Non-pigmented ciliary epithelial cell (primary cell): Measurements from ENCODE around the gene CACNA2D2.

ENCODE experiments used
- DNase-seq: peaks from one replicate; pipeline ENCODE4 v3.0.0-alpha.2; 2010; ENCODE audit warnings: low read depth

Gene CACNA2D2

GRCh38 chr3:50392101-50392715, 111.2 kb downstream of the CACNA2D2 start:
- no peak for DNase-seq

GRCh38 chr3:50390508-50391224, 112.8 kb downstream of the CACNA2D2 start:
- no peak for DNase-seq

GRCh38 chr3:50389414-50389767, 114.0 kb downstream of the CACNA2D2 start:
- no peak for DNase-seq

GRCh38 chr3:50388720-50389413, 114.6 kb downstream of the CACNA2D2 start:
- no peak for DNase-seq

- DNase-seq = no peak
These were observed 115.3 kb downstream of the CACNA2D2 start for GRCh38 chr3:50388016-50388719.

- DNase-seq = no peak
These were observed 117.7 kb downstream of the CACNA2D2 start for GRCh38 chr3:50385754-50386153.

GRCh38 chr3:50383750-50384149, 119.7 kb downstream of the CACNA2D2 start:
- DNase-seq = no peak

- no peak for DNase-seq
These were observed 120.7 kb downstream of the CACNA2D2 start for GRCh38 chr3:50382722-50383121.

GRCh38 chr3:50381383-50381782, 122.1 kb downstream of the CACNA2D2 start:
- DNase-seq = no peak

- no peak for DNase-seq
These were observed 122.9 kb downstream of the CACNA2D2 start for GRCh38 chr3:50380405-50381085.

GRCh38 chr3:50378757-50379156, 124.7 kb downstream of the CACNA2D2 start:
- DNase-seq = no peak

- DNase-seq = no peak
These were observed 125.4 kb downstream of the CACNA2D2 start for GRCh38 chr3:50378024-50378423.

- no peak for DNase-seq
These were observed 128.0 kb downstream of the CACNA2D2 start for GRCh38 chr3:50375258-50375931.

- no peak for DNase-seq
These were observed 128.8 kb downstream of the CACNA2D2 start for GRCh38 chr3:50374363-50375257.

- DNase-seq = no peak
These were observed 130.0 kb downstream of the CACNA2D2 start for GRCh38 chr3:50373146-50374051.

GRCh38 chr3:50372349-50372748, 131.1 kb downstream of the CACNA2D2 start:
- no peak for DNase-seq

- DNase-seq = no peak
These were observed 132.2 kb downstream of the CACNA2D2 start for GRCh38 chr3:50371133-50371685.

GRCh38 chr3:50370594-50370993, 132.8 kb downstream of the CACNA2D2 start:
- DNase-seq = no peak
